Keratinocyte (primary cell): ENCODE measurements around the gene POMC. TPM values are rescaled to one million over a fixed set of nuclear protein-coding genes. Genes with fewer than 3 reads are reported as not detected.

Experiments used
- DNase-seq: peaks from one replicate; pipeline ENCODE4 v3.0.0-alpha.2; 2011; ENCODE audit warnings: low read depth, missing footprints, low spot score
- FAIRE-seq: peaks from 2 replicates; lab custom pipeline; 2011; peaks lifted over from hg19 to GRCh38; lab: Jason Lieb, UNC
- H2AFZ ChIP-seq: 2 replicates; pipeline ENCODE4 v1.6.0; 2012; ENCODE audit warnings: low read length, control low read depth, inconsistent platforms; ENCODE audit not compliant: control insufficient read depth
- H3K27ac ChIP-seq: 2 replicates; pipeline ENCODE4 v1.5.1; 2011; ENCODE audit warnings: low read length; ENCODE audit not compliant: control insufficient read depth, insufficient read depth
- H3K27me3 ChIP-seq: 3 replicates; pipeline ENCODE4 v1.6.0; 2011; ENCODE audit warnings: low read length; ENCODE audit not compliant: control insufficient read depth, insufficient read depth; ENCODE audit errors: extremely low read depth
- H3K36me3 ChIP-seq, 2 experiments: 2 replicates in 1 of 2; 3 replicates in 1 of 2; pipeline ENCODE4 v1.5.1; 2011; ENCODE audit warnings: low read length in 2 of 2, mild to moderate bottlenecking in 1 of 2; ENCODE audit not compliant: control insufficient read depth in 2 of 2, insufficient read depth in 2 of 2; ENCODE audit errors: extremely low read depth in 1 of 2
- H3K4me1 ChIP-seq: 3 replicates; pipeline ENCODE4 v1.5.1; 2011; ENCODE audit warnings: low read length; ENCODE audit not compliant: control insufficient read depth, insufficient read depth; ENCODE audit errors: extremely low read depth
- H3K4me2 ChIP-seq: 3 replicates; pipeline ENCODE4 v1.6.0; 2011; ENCODE audit warnings: low read depth, low read length; ENCODE audit not compliant: control insufficient read depth, insufficient read depth; ENCODE audit errors: extremely low read depth
- H3K4me3 ChIP-seq, 3 experiments: fragments of 200-600 bp in 1 of 3; sonication (generic) in 1 of 3; 2 replicates in 2 of 3; 3 replicates in 1 of 3; pipeline ENCODE4 v1.5.1; 2011 to 2016; ENCODE audit warnings: low read length in 3 of 3, mild to moderate bottlenecking in 3 of 3, control low read depth in 2 of 3, inconsistent platforms in 1 of 3, low read depth in 1 of 3, mixed read lengths in 1 of 3, mixed run types in 1 of 3, moderate library complexity in 1 of 3; ENCODE audit not compliant: control insufficient read depth in 2 of 3, insufficient read depth in 2 of 3; ENCODE audit errors: extremely low read depth in 1 of 3
- H3K79me2 ChIP-seq: 2 replicates; pipeline ENCODE4 v1.6.0; 2012; ENCODE audit warnings: low read length; ENCODE audit not compliant: control insufficient read depth, insufficient read depth
- H3K9ac ChIP-seq: 3 replicates; pipeline ENCODE4 v1.6.0; 2011; ENCODE audit warnings: low read length; ENCODE audit not compliant: control insufficient read depth, insufficient read depth; ENCODE audit errors: extremely low read depth
- H3K9me1 ChIP-seq: 3 replicates; pipeline ENCODE4 v1.6.0; 2011; ENCODE audit warnings: low read length; ENCODE audit not compliant: control insufficient read depth, insufficient read depth; ENCODE audit errors: extremely low read depth
- H3K9me3 ChIP-seq: 2 replicates; pipeline ENCODE4 v1.5.1; 2012; ENCODE audit warnings: low read depth, low read length; ENCODE audit not compliant: control insufficient read depth
- H4K20me1 ChIP-seq: 3 replicates; pipeline ENCODE4 v1.6.0; 2011; ENCODE audit warnings: low read length; ENCODE audit not compliant: control insufficient read depth, insufficient read depth; ENCODE audit errors: extremely low read depth
- EZH2 ChIP-seq: IDR thresholded peaks from one replicate; pipeline ENCODE4 v1.6.1; 2012; ENCODE audit warnings: inconsistent platforms, mild to moderate bottlenecking, low read length, moderate library complexity
- dilution Hi-C: fragments of 300-500 bp; cut with MboI; formaldehyde crosslinking; loops from one replicate; pipeline ENCODE4 v1.7.0; 2020; ENCODE audit warnings: low sequenced_read_pairs; ENCODE audit not compliant: extremely low pct_ligation_motif_present
- polyA plus RNA-seq, 5 experiments: library from polyadenylated mRNA; depleted of rRNA in 3 of 5; stranded (reverse) in 3 of 5; stranded (forward) in 1 of 5; unstranded in 1 of 5; fragments of >200 nt; gene quantifications; 1 replicate in 1 of 5; 2 replicates in 3 of 5; 3 replicates in 1 of 5; pipeline versions ENCODE4 v1.2.1 to v1.2.3, GENCODE V29; 2011 to 2012; ENCODE audit warnings: missing spikeins in 2 of 5, low read depth in 1 of 5, low replicate concordance in 1 of 5
- TF ChIP-seq, protein P1 (sequence below), 3 experiments: IDR thresholded peaks in 1 of 3; conservative IDR thresholded peaks in 1 of 3; optimal IDR thresholded peaks in 1 of 3; 2 replicates in 2 of 3; 3 replicates in 1 of 3; pipeline versions ENCODE3 to v1.5.1; 2011; ENCODE audit warnings: low read length in 3 of 3, mild to moderate bottlenecking in 3 of 3, moderate library complexity in 2 of 3, control low read depth in 1 of 3, inconsistent platforms in 1 of 3; ENCODE audit not compliant: insufficient read depth in 2 of 3; ENCODE audit errors: extremely low read depth in 1 of 3

Gene POMC
- polyA plus RNA-seq, 1 donor (not counting 4 experiments of a cell fraction or from before 2014, with no cell fraction given), result not detected

- DNase-seq, result no peak
- no peaks in the 10 kb centered on the region for H3K9me1 ChIP-seq
- H2AFZ ChIP-seq, result no peak overlapping the region
- no peak for FAIRE-seq
- no peaks in the 10 kb centered on the region for H3K36me3 ChIP-seq
- H4K20me1 ChIP-seq, result no peaks in the 10 kb centered on the region
- no peak overlapping the region for H3K4me3 ChIP-seq
- TF ChIP-seq, protein P1, sequence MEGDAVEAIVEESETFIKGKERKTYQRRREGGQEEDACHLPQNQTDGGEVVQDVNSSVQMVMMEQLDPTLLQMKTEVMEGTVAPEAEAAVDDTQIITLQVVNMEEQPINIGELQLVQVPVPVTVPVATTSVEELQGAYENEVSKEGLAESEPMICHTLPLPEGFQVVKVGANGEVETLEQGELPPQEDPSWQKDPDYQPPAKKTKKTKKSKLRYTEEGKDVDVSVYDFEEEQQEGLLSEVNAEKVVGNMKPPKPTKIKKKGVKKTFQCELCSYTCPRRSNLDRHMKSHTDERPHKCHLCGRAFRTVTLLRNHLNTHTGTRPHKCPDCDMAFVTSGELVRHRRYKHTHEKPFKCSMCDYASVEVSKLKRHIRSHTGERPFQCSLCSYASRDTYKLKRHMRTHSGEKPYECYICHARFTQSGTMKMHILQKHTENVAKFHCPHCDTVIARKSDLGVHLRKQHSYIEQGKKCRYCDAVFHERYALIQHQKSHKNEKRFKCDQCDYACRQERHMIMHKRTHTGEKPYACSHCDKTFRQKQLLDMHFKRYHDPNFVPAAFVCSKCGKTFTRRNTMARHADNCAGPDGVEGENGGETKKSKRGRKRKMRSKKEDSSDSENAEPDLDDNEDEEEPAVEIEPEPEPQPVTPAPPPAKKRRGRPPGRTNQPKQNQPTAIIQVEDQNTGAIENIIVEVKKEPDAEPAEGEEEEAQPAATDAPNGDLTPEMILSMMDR (optimal IDR thresholded peaks at IDR 0.05 in 1 of 3, IDR thresholded peaks at IDR 0.05 in 1 of 3, conservative IDR thresholded peaks at IDR 0.05 in 1 of 3; ENCODE audit: extremely low read depth in 1 of 3, insufficient read depth in 2 of 3, low read length in 3 of 3), result no peak
- TF ChIP-seq EZH2, result no peak
- H3K27ac ChIP-seq, result no peak overlapping the region
- H3K27me3 ChIP-seq, result no peaks in the 10 kb centered on the region
- dilution Hi-C loops, result no loop called here
- H3K79me2 ChIP-seq, result no peaks in the 10 kb centered on the region
- no peak overlapping the region for H3K9ac ChIP-seq
- no peaks in the 10 kb centered on the region for H3K4me1 ChIP-seq
- no peak overlapping the region for H3K4me2 ChIP-seq
- H3K9me3 ChIP-seq, result no peaks in the 10 kb centered on the region
These were observed 52.5 kb downstream of the POMC start for GRCh38 chr2:25115902-25116301.

DNA sequence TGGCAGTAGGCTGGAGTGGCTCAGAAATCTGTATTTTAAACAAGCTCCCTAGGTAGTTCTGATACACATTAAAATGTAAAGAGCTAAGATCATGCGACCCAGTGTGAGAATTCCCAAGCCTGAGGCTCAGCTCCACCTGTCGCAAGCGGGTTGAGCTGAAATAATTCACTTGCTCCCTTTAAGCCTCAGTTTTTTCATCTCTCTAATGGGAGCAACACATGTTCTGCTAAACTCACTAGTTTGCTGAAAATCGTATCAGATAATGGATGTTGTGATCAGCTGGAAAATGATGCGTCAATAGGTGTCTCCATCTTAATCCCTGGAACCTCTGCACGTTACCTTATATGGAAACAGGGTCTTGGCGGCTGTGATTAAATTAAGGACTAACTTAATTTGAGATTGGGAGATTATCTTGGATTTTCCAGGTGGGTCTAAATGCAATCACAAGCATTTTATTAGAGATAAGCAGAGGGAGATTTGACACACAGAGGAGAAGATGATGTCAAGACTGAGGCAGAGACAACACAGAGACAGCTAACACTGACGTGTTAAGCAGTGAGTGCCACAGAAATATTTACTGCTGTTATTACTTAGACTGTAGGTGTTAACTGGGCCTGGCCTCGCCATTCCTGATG lies 53.0 kb downstream of the POMC start:
- no peak for FAIRE-seq
- no peak overlapping the region for H2AFZ ChIP-seq

More for the DNA sequence above, 53.0 kb downstream of the POMC start:
- Histone ChIP-seq H3K4me1 (no peaks in the 10 kb centered on the region), H3K4me2 (no peak overlapping the region), H3K27ac (no peak overlapping the region), H3K4me3 (no peak overlapping the region), H3K79me2 (no peaks in the 10 kb centered on the region), H3K9me3 (no peaks in the 10 kb centered on the region), H3K9me1 (no peaks in the 10 kb centered on the region), H3K9ac (no peak overlapping the region), H3K36me3 (no peaks in the 10 kb centered on the region), H3K27me3 (no peaks in the 10 kb centered on the region), H4K20me1 (no peaks in the 10 kb centered on the region)
- dilution Hi-C loops, result no loop called here
- no peak for DNase-seq
- TF ChIP-seq, protein P1 (optimal IDR thresholded peaks at IDR 0.05 in 1 of 3, IDR thresholded peaks at IDR 0.05 in 1 of 3, conservative IDR thresholded peaks at IDR 0.05 in 1 of 3; ENCODE audit: extremely low read depth in 1 of 3, insufficient read depth in 2 of 3, low read length in 3 of 3), result no peak
- TF ChIP-seq EZH2, result no peak
